GM18870 (cell line): ENCODE measurements around the gene NEDD8.
A peak's percentile ranks its signal among the peaks of the same experiment; 100 is the strongest.

Experiments
- ATAC-seq: cut with Tn5 transposase; IDR thresholded peaks from one replicate; pipeline ENCODE4 v1.9.1; 2021; ENCODE audit warnings: moderate library complexity; ENCODE audit not compliant: unreplicated experiment

Gene NEDD8

GRCh38 chr14:24232121-24232644 lies at the start of gene NEDD8:
NEDD8 (minus strand) TSS chr14:24232367; CDS start chr14:24232267, 100 bp downstream.
- ATAC-seq, result peak; percentile 72

GRCh38 chr14:24281636-24282035 lies 49.5 kb upstream of the NEDD8 start:
- no peak for ATAC-seq

- no peak for ATAC-seq
These were observed 48.8 kb upstream of the NEDD8 start for GRCh38 chr14:24280797-24281460.

- no peak for ATAC-seq
These were observed 47.4 kb upstream of the NEDD8 start for GRCh38 chr14:24279301-24280186.

GRCh38 chr14:24278424-24278823 lies 46.3 kb upstream of the NEDD8 start:
- ATAC-seq, result no peak

GRCh38 chr14:24277606-24278321 lies 45.6 kb upstream of the NEDD8 start:
- ATAC-seq, result no peak

GRCh38 chr14:24277071-24277470 lies 44.9 kb upstream of the NEDD8 start:
- ATAC-seq, result no peak

GRCh38 chr14:24274101-24274543 lies 42.0 kb upstream of the NEDD8 start:
- ATAC-seq, result peak; percentile 71

GRCh38 chr14:24273422-24273998 lies 41.3 kb upstream of the NEDD8 start:
- ATAC-seq, result no peak

- no peak for ATAC-seq
These were observed 40.3 kb upstream of the NEDD8 start for GRCh38 chr14:24272467-24272866.

GRCh38 chr14:24271834-24272263 lies 39.7 kb upstream of the NEDD8 start:
- ATAC-seq, result no peak

- ATAC-seq, result peak; percentile 46
These were observed 39.1 kb upstream of the NEDD8 start, which contains the start of gene RABGGTA for GRCh38 chr14:24271134-24271833. RABGGTA (minus strand) TSS chr14:24271597; CDS start chr14:24271115, 482 bp downstream.

GRCh38 chr14:24270537-24271133 lies 38.5 kb upstream of the NEDD8 start:
- no peak for ATAC-seq

GRCh38 chr14:24269910-24270536 lies 37.9 kb upstream of the NEDD8 start:
- ATAC-seq, result no peak

GRCh38 chr14:24269368-24269767 lies 37.2 kb upstream of the NEDD8 start:
- ATAC-seq, result no peak

- no peak for ATAC-seq
These were observed 36.1 kb upstream of the NEDD8 start for GRCh38 chr14:24268225-24268624.

- ATAC-seq, result no peak
These were observed 35.3 kb upstream of the NEDD8 start for GRCh38 chr14:24267516-24267915.

GRCh38 chr14:24266344-24267244 lies 34.4 kb upstream of the NEDD8 start:
- no peak for ATAC-seq
